HG03354 (cell line): ENCODE measurements around the gene LIMK1.

Source experiments
- ATAC-seq: cut with Tn5 transposase; IDR thresholded peaks from one replicate; pipeline ENCODE4 v1.9.1; 2021; ENCODE audit warnings: mild to moderate bottlenecking; ENCODE audit not compliant: unreplicated experiment, poor library complexity, severe bottlenecking

The LIMK1 gene

GRCh38 chr7:74053589-74054186, 29.9 kb upstream of the LIMK1 start:
- ATAC-seq: no peak

DNA sequence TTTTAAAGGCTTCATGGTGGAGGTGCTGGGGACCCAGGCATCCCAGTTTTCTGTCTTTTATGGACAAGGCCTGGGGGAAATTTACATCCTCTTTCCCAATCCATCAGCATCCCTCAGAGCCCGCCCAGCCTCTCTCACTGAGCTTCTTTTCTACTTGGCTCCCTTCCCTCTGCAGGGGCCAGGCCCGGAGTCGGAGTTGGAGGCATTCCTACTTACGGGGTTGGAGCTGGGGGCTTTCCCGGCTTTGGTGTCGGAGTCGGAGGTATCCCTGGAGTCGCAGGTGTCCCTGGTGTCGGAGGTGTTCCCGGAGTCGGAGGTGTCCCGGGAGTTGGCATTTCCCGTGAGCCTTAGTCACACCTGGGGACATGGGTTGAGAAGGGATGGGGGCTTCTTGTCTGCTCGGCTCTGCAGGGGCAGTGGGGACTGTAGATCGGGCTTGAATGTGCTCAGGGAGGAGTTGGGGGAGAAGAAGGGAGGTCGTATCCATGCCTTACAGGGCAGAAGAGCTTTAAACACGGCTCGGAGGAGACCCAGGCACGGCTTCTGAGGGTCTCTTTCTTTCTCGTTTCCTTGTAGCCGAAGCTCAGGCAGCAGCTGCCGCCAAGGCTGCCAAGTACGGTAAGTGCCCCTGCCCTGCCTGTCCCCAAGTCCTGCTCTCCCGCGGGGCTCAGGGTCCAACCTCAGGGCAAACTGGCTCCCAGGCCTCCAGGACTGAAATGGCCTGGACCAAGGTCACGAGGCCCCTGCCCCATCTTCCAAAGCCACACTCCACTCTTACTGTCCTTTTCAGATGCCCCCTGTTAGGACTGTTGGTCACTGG, 27.3 kb upstream of the LIMK1 start:
- ATAC-seq: no peak

DNA sequence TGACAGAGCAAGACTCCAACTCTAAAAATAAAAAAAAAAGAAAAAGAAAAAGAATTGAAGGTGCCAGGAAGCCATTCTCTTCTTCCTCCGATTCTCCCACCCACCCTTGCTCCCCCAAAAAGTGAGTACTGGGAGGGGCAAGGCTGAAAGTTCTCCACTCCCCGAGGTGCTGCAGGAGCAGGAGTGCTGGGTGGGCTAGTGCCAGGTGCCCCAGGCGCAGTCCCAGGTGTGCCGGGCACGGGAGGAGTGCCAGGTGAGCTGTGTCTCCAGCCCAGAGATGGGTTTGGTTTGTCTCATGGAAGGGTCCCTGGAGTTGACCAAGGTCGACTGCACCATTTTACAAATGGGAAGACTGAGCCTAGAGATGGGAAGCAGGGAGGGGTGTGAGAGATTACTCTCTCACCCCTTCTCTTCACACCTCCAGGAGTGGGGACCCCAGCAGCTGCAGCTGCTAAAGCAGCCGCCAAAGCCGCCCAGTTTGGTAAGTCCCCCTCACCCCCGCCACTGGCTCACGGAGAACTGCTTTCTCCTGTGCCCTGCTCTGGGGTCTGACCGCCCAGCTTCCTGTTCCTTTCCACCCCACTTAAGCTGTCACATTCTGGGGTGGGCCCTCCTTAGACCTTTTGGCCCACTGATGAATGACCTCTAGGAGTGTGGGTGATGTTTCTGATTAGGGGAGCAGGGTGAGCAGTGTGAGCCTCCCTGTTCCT, 26.2 kb upstream of the LIMK1 start:
- ATAC-seq: no peak

DNA sequence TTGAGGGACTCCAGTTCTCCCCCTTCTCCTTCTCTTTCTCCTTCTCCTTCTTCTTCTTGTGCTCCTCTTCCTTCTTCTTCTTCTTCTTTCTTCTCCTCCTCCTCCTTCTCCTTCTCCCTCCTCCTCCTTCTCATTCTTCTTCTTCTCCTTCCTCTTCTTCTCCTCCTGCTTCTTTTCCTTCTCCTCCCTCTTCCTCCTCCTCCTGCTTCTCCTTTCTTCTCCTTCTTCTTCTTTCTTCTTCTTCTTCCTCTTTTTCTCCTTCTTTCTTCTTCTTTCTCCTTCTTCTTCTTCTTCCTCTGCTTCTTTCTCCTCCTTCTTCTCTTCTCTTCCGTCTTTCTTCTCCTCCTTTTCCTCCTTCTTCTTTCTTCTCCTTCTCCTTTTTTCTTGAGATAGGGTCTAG, 25.6 kb upstream of the LIMK1 start:
- ATAC-seq: no peak

GRCh38 chr7:74058486-74058885, 25.1 kb upstream of the LIMK1 start:
- no peak for ATAC-seq

- no peak for ATAC-seq
Observed at GRCh38 chr7:74059037-74059436, 24.6 kb upstream of the LIMK1 start.

GRCh38 chr7:74059681-74060588, 23.7 kb upstream of the LIMK1 start:
- ATAC-seq: no peak

GRCh38 chr7:74061840-74062539, 21.6 kb upstream of the LIMK1 start:
- ATAC-seq: no peak

DNA sequence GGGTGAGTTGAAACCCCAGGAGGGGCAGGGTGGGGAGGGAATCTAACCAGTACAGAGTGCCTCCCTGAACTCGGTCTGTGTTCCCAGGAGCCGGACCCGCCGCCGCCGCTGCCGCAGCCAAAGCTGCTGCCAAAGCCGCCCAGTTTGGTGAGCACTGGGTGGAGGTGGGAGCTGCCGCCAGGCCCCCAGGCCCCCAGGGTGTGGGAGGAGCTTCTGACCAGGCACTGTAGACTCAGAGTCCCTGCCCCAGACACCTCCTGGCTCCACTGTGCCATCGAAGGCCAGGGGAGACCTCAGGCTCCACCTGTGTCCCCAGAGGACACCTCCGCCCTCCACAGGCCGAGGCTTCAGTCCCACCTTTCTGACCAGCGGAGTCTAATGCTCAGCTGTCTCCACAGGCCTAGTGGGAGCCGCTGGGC, 20.4 kb upstream of the LIMK1 start:
- no peak for ATAC-seq

- ATAC-seq: no peak
Observed at GRCh38 chr7:74063646-74064045, 20.0 kb upstream of the LIMK1 start.

GRCh38 chr7:74064696-74065095, 18.9 kb upstream of the LIMK1 start:
- no peak for ATAC-seq

- ATAC-seq: no peak
Observed at GRCh38 chr7:74066626-74067025, 17.0 kb upstream of the LIMK1 start.

GRCh38 chr7:74068378-74069085, 15.1 kb upstream of the LIMK1 start:
- no peak for ATAC-seq

DNA sequence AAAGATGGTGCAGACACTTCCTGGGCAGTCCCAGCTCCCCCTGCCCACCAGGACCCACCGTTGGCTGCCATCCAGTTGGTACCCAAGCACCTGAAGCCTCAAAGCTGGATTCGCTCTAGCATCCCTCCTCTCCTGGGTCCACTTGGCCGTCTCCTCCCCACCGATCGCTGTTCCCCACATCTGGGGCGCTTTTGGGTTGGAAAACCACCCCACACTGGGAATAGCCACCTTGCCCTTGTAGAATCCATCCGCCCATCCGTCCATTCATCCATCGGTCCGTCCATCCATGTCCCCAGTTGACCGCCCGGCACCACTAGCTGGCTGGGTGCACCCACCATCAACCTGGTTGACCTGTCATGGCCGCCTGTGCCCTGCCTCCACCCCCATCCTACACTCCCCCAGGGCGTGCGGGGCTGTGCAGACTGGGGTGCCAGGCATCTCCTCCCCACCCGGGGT, 14.5 kb upstream of the LIMK1 start:
- no peak for ATAC-seq

- ATAC-seq: no peak
Observed at GRCh38 chr7:74069790-74070618, 13.6 kb upstream of the LIMK1 start.

GRCh38 chr7:74070619-74070921, 13.0 kb upstream of the LIMK1 start:
- ATAC-seq: no peak

GRCh38 chr7:74071121-74071520, 12.5 kb upstream of the LIMK1 start:
- no peak for ATAC-seq

- ATAC-seq: no peak
Observed at GRCh38 chr7:74074770-74075169, 8.8 kb upstream of the LIMK1 start.
